ENCODE results near the gene LAMB4.

DNA sequence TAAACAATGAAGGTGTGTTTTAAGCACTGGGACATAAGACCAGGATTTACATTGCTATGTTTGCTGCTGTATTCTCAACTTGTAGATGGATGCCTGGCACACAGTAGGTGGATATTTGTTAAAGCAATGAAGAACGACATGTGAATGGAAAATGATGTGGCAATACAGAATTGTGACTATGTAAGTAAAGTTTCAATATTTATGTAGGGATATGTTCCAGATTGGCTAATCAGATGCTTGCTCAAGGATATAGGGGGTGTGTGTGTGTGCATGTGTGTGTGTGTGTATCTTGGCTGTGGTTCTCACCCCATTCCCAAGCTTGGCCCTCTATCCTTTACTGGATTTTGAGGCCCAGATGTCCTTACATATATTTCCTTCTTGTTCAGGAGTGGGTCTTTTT, 84.5 kb downstream of the LAMB4 start:
- TF ChIP-seq POLR2A (IDR thresholded peaks at IDR 0.05) (no peak), CTCF (IDR thresholded peaks at IDR 0.05 in 8 of 11, conservative IDR thresholded peaks at IDR 0.05 in 3 of 11) (no peak), POLR2AphosphoS5 (IDR thresholded peaks at IDR 0.05) (no peak)
